Measurements from ENCODE around the gene ITSN1.

- TF ChIP-seq CTCF (IDR thresholded peaks at IDR 0.05; ENCODE audit: low read depth, low read length, poor library complexity, severe bottlenecking) (no peak), EZH2phosphoT487 (IDR thresholded peaks at IDR 0.05; ENCODE audit: borderline replicate concordance, low read length) (no peak)
These were observed 273.3 kb downstream of the ITSN1 start, which contains the start of gene ATP5PO for GRCh38 chr21:33915368-33916199.

Measured in DOHH2 (cell line).